GM12878 (cell line): ENCODE measurements around the gene DIAPH2. TPM values are rescaled to one million over a fixed set of nuclear protein-coding genes. Genes with fewer than 3 reads are reported as not detected.

Source experiments
- ATAC-seq: fragments of 200-7000 bp; cut with Tn5 transposase; 3 replicates; pipeline ENCODE4 v1.9.1; 2020; ENCODE audit warnings: mild to moderate bottlenecking, moderate library complexity
- BruUV-seq: library from RNA; stranded (reverse); fragments of 400-500 nt; replicated peaks from 2 replicates; lab custom pipeline; 2021; lab: Mats Ljungman, UMichigan
- CTCF ChIA-PET: fragments of 300-600 bp; sonication (Branson Sonifier 250); formaldehyde crosslinking; extraction: SDS; loops from one replicate; lab custom pipeline; 2021; ENCODE audit warnings: inconsistent platforms; lab: Yijun Ruan, JAX
- POLR2A ChIA-PET: fragments of 350-600 bp; formaldehyde crosslinking; extraction: SDS; loops from one replicate; lab custom pipeline; 2021; ENCODE audit warnings: inconsistent platforms; lab: Charles Lee
- RAD21 ChIA-PET: fragments of 300-600 bp; sonication (Branson Sonifier 250); formaldehyde crosslinking; loops from one replicate; lab custom pipeline; 2023; ENCODE audit warnings: antibody characterized with exemption; ENCODE audit not compliant: unreplicated experiment; lab: Charles Lee
- SMC1A ChIA-PET: fragments of 300-600 bp; sonication (Branson Sonifier 250); formaldehyde crosslinking; loops from one replicate; lab custom pipeline; 2023; ENCODE audit not compliant: unreplicated experiment, uncharacterized antibody; lab: Charles Lee
- DNase-seq: peaks from one replicate; pipeline ENCODE4 v3.0.0-alpha.2; 2011; ENCODE audit warnings: low read depth, low spot score
- FAIRE-seq: peaks from 3 replicates; lab custom pipeline; 2011; peaks lifted over from hg19 to GRCh38; lab: Jason Lieb, UNC
- H2AFZ ChIP-seq: 2 replicates; pipeline ENCODE4 v1.6.0; 2011; ENCODE audit warnings: low read depth, low read length, control low read depth; ENCODE audit not compliant: control insufficient read depth
- H3K27ac ChIP-seq: 2 replicates; pipeline ENCODE4 v1.5.1; 2011; ENCODE audit warnings: control low read depth; ENCODE audit not compliant: control insufficient read depth, insufficient read depth
- H3K27me3 ChIP-seq, 2 experiments: replicated peaks in 1 of 2; 2 replicates each; pipeline versions ENCODE4 v1.6.0 to v1.6.1; 2011; ENCODE audit warnings: low read length in 1 of 2; ENCODE audit not compliant: control insufficient read depth in 2 of 2, insufficient read depth in 2 of 2
- H3K36me3 ChIP-seq, 2 experiments: 2 replicates each; pipeline ENCODE4 v1.5.1; 2011; ENCODE audit warnings: low read length in 1 of 2; ENCODE audit not compliant: control insufficient read depth in 2 of 2, insufficient read depth in 2 of 2
- H3K4me1 ChIP-seq: 2 replicates; pipeline ENCODE4 v1.6.1; 2011; ENCODE audit warnings: mild to moderate bottlenecking, low read length, moderate library complexity, mixed read lengths; ENCODE audit not compliant: control insufficient read depth, insufficient read depth
- H3K4me2 ChIP-seq: 2 replicates; pipeline ENCODE4 v1.6.0; 2011; ENCODE audit warnings: control low read depth; ENCODE audit not compliant: control insufficient read depth, insufficient read depth
- H3K4me3 ChIP-seq: fragments of 200-600 bp; sonication (generic); 2 replicates; pipeline ENCODE4 v1.5.1; 2016
- H3K79me2 ChIP-seq: 2 replicates; pipeline ENCODE4 v1.6.0; 2011; ENCODE audit warnings: low read length; ENCODE audit not compliant: control insufficient read depth, insufficient read depth
- H3K9ac ChIP-seq: 2 replicates; pipeline ENCODE4 v1.8.0; 2011; ENCODE audit warnings: low read length, control low read depth, mixed read lengths; ENCODE audit not compliant: control insufficient read depth, insufficient read depth
- H3K9me3 ChIP-seq: replicated peaks from 3 replicates; pipeline ENCODE4 v1.5.1; 2011; ENCODE audit warnings: mild to moderate bottlenecking, low read length; ENCODE audit not compliant: control insufficient read depth, insufficient read depth
- H4K20me1 ChIP-seq: 2 replicates; pipeline ENCODE4 v1.6.0; 2011; ENCODE audit not compliant: control insufficient read depth, insufficient read depth
- ASH2L ChIP-seq: fragments of 300-600, 200-600 bp; sonication (generic); IDR thresholded peaks from 2 replicates; pipeline ENCODE4 v1.6.1; 2017; ENCODE audit warnings: low read depth, mild to moderate bottlenecking, borderline replicate concordance
- CHD4 ChIP-seq: fragments of 200-600 bp; sonication (generic); IDR thresholded peaks from 2 replicates; pipeline ENCODE4 v1.6.1; 2016; ENCODE audit warnings: mild to moderate bottlenecking
- E2F4 ChIP-seq: IDR thresholded peaks from 2 replicates; pipeline ENCODE4 v1.6.1; 2012; ENCODE audit warnings: low read depth, low read length, improper control_type of control experiment
- ESRRA ChIP-seq: IDR thresholded peaks from 2 replicates; pipeline ENCODE4 v1.6.1; 2012; ENCODE audit warnings: mild to moderate bottlenecking, low read length, improper control_type of control experiment
- HDAC2 ChIP-seq: fragments of 200-600 bp; sonication (generic); IDR thresholded peaks from 2 replicates; pipeline ENCODE4 v1.6.1; 2017
- HSF1 ChIP-seq: fragments of 150-350 bp; IDR thresholded peaks from 2 replicates; pipeline ENCODE4 v1.6.1; 2014; ENCODE audit warnings: mild to moderate bottlenecking, low read depth, low read length
- WGBS: methylation state at CpG from one replicate; pipeline ENCODE4 v1.1.6; 2016; ENCODE audit warnings: low lambda C conversion rate; ENCODE audit not compliant: insufficient replicate concordance, insufficient coverage; ENCODE audit errors: missing lambda C conversion rate; 5-methylcytosine and 5-hydroxymethylcytosine counted together
- in situ Hi-C: fragments of 300-500 bp; cut with MboI; formaldehyde crosslinking; loops from 9 replicates; pipeline ENCODE4 v1.14.3; 2018; ENCODE audit warnings: mixed read lengths
- intact Hi-C: fragments of 100-400 bp; cut with micrococcal nuclease; formaldehyde crosslinking; loops from one replicate; pipeline ENCODE4 v1.14.2; 2022; ENCODE audit not compliant: unreplicated experiment
- polyA plus RNA-seq, 11 experiments: library from polyadenylated mRNA; depleted of rRNA in 4 of 11; unstranded in 6 of 11; stranded (reverse) in 5 of 11; fragments of >200 nt; fragmentation: Nextera tagmentation in 4 of 11; fragmentation: Illumina TruSeq in 1 of 11; extraction: Ambion mirVana in 4 of 11; extraction: Trizol in 1 of 11; gene quantifications; 1 replicate in 1 of 11; 2 replicates in 10 of 11; pipeline versions ENCODE4 v1.2.1 to v1.2.3, GENCODE V29; 2011 to 2016; ENCODE audit warnings: inconsistent platforms in 2 of 11, missing spikeins in 2 of 11, low read depth in 1 of 11
- total RNA-seq, 4 experiments: library from RNA; depleted of rRNA in 3 of 4; stranded (reverse); fragments of >200 nt in 3 of 4; fragmentation: Illumina TruSeq in 1 of 4; extraction: Trizol in 1 of 4; gene quantifications; 2 replicates each; pipeline versions ENCODE4 v1.2.1 to v1.2.3, GENCODE V29; 2013 to 2021

Gene DIAPH2
- total and polyA plus RNA-seq, 10 of the 15 experiments (the other 5 are each of a cell fraction or from before 2014, with no cell fraction given): 2.2 to 16.6 (median 8.8) TPM

GRCh38 chrX:96982161-96982560, 297.5 kb downstream of the DIAPH2 start (continued):
- TF ChIP-seq E2F4: no peak
- TF ChIP-seq, all 136 proteins: peak for 0

DNA sequence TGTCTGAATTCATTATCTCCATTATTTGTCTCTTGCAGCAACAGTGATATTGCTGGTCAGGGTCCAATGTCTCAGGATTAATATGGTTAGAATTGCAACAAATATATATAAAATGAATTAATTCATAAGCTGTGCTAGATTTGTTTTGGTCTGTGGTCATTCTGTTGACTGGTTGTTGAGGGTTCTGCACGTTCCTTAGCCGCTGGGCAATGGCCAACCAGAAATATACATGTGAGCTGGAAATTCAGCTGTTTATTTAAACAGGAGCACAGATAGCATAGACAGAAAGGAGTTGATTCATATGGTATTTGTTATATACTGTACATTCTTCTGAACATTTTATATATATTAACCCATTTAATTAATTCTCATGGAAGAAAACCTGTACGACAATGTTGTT, 299.9 kb downstream of the DIAPH2 start:
- no peak overlapping the region for H3K4me3 ChIP-seq
- CTCF ChIA-PET: interaction anchor here (0.5 to 0.6 kb wide), 2 partner anchors 9 to 1149 kb away, joined by 3 read pairs; no protein-coding TSS in a partner anchor
- RAD21 ChIA-PET: no interaction called here
- no peak overlapping the region for H3K27ac ChIP-seq
- SMC1A ChIA-PET: interaction anchor here (0.9 to 1.1 kb wide), 2 partner anchors 10 to 12 kb away, joined by 3 to 4 read pairs; no protein-coding TSS in a partner anchor
- WGBS: 50% methylated on average over 3 of the region's 3 CpGs
- no peaks in the 10 kb centered on the region for H3K9me3 ChIP-seq
- H3K27me3 ChIP-seq: no peaks in the 10 kb centered on the region
- BruUV-seq: no TSS peak
- POLR2A ChIA-PET: no interaction called here
- DNase-seq (no peak), ATAC-seq (no peak)
- H2AFZ ChIP-seq: no peak overlapping the region
- no peak overlapping the region for H3K9ac ChIP-seq
- H3K4me2 ChIP-seq: no peak overlapping the region
- no peaks in the 10 kb centered on the region for H3K36me3 ChIP-seq
- intact Hi-C loops: no loop called here
- no peaks in the 10 kb centered on the region for H4K20me1 ChIP-seq
- no peaks in the 10 kb centered on the region for H3K4me1 ChIP-seq
- H3K79me2 ChIP-seq: no peaks in the 10 kb centered on the region
- TF ChIP-seq CHD4: no peak
- TF ChIP-seq ESRRA: no peak
- TF ChIP-seq ASH2L: no peak
- no peak for TF ChIP-seq HDAC2
- TF ChIP-seq HSF1: no peak
- TF ChIP-seq, all 136 proteins: peak for 0
- FAIRE-seq: no peak
- in situ Hi-C loops: no loop called here
